Measurements from ENCODE around the gene IL1A.

IL1A gene

DNA sequence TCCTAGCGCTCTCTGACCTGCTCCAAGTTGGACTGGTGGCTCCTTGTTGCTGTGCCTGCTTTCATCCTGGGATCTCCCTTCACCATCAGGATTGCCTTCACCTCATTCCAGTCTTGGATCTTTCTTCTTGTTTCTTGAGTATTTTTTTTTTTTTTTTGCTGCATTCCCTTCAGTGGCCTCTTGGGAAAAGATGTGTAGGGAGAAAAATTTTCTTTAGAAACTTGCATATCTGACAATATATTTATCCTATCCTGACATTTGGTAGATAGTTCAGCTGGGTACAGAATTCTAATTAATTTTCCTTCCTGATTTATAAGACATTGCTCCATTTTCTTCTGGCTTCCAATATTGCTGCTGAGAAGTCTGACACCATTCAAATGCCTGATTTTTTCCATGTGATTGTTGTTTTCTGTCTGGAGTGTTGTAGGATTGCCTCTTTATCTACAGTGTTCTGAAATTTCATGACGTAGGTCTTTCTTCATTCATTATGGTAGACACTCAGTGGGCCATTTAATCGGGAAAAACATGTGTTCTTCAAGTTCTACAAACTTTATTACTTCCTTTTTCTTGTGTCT lies 23.0 kb upstream of the IL1A start:
- Mint-ChIP-seq H3K27ac (no peak overlapping the region), H3K4me1 (peaks cover 40% of the 10 kb centered on the region), H3K36me3 (ENCODE audit: low read depth) (peaks cover 4% of the 10 kb centered on the region), H3K4me3 (no peak overlapping the region), H3K9me3 (peaks cover 17% of the 10 kb centered on the region), H3K27me3 (no peaks in the 10 kb centered on the region)
- DNase-seq (no peak), ATAC-seq (no peak)

GRCh38 chr2:112805542-112805941 lies 21.2 kb upstream of the IL1A start:
- Mint-ChIP-seq H3K27me3 (no peaks in the 10 kb centered on the region), H3K36me3 (ENCODE audit: low read depth) (peaks cover 4% of the 10 kb centered on the region), H3K27ac (no peak overlapping the region), H3K4me3 (no peak overlapping the region), H3K9me3 (peaks cover 17% of the 10 kb centered on the region), H3K4me1 (peaks cover 29% of the 10 kb centered on the region)
- DNase-seq: no peak
- ATAC-seq: no peak

- Mint-ChIP-seq H3K9me3 (peaks cover 13% of the 10 kb centered on the region), H3K27ac (peak overlapping the region; percentile 62), H3K27me3 (no peaks in the 10 kb centered on the region), H3K4me1 (peaks cover 40% of the 10 kb centered on the region), H3K4me3 (no peak overlapping the region), H3K36me3 (ENCODE audit: low read depth) (peaks cover 4% of the 10 kb centered on the region)
- no peak for DNase-seq
- ATAC-seq: peak; percentile 89
These were observed 19.6 kb upstream of the IL1A start for GRCh38 chr2:112803691-112804521.

- Mint-ChIP-seq H3K4me1 (peaks cover 34% of the 10 kb centered on the region), H3K27me3 (no peaks in the 10 kb centered on the region), H3K36me3 (ENCODE audit: low read depth) (no peaks in the 10 kb centered on the region), H3K9me3 (no peaks in the 10 kb centered on the region), H3K27ac (peak overlapping the region; percentile 44), H3K4me3 (no peak overlapping the region)
- ATAC-seq: no peak
- DNase-seq: no peak
These were observed 16.7 kb upstream of the IL1A start for GRCh38 chr2:112800881-112801583.

- ATAC-seq (peak; percentile 34), DNase-seq (no peak)
- H3K27ac Mint-ChIP-seq: peak overlapping the region; percentile 55
These were observed 15.0 kb upstream of the IL1A start for GRCh38 chr2:112798979-112799975.

GRCh38 chr2:112796486-112796885 lies 12.2 kb upstream of the IL1A start:
- H3K9me3 Mint-ChIP-seq: no peaks in the 10 kb centered on the region
- no peak for ATAC-seq
- H3K36me3 Mint-ChIP-seq (ENCODE audit: low read depth): no peaks in the 10 kb centered on the region
- no peak overlapping the region for H3K27ac Mint-ChIP-seq
- DNase-seq: no peak
- H3K4me3 Mint-ChIP-seq: no peak overlapping the region
- no peaks in the 10 kb centered on the region for H3K27me3 Mint-ChIP-seq
- peaks cover 33% of the 10 kb centered on the region for H3K4me1 Mint-ChIP-seq

More at GRCh38 chr2:112798979-112799975, 15.0 kb upstream of the IL1A start:
- Mint-ChIP-seq H3K9me3 (no peaks in the 10 kb centered on the region), H3K27me3 (no peaks in the 10 kb centered on the region), H3K4me3 (no peak overlapping the region), H3K4me1 (peaks cover 33% of the 10 kb centered on the region), H3K36me3 (ENCODE audit: low read depth) (no peaks in the 10 kb centered on the region)

DNA sequence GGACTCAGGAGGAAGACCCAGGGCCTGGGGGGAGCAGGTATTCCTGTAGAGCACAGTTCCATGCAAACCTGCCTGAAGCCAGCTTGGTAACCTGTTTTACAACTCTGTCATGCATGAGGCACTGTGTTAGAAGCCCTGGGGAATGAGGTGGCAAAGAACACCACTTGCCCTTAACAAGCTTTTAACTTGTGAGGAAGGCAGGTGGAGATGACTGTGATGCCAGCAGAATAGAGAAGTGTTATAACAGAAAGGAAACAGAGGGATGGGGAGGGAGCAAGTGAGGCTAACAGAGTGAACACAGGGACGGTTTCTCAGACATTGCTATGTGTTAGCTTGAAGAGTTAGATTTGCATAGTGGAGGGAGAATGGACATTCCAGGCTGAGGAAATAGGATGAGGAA lies 11.5 kb upstream of the IL1A start:
- Mint-ChIP-seq H3K4me1 (peaks cover 33% of the 10 kb centered on the region), H3K27me3 (no peaks in the 10 kb centered on the region), H3K36me3 (ENCODE audit: low read depth) (no peaks in the 10 kb centered on the region), H3K27ac (no peak overlapping the region), H3K4me3 (no peak overlapping the region), H3K9me3 (no peaks in the 10 kb centered on the region)
- DNase-seq (no peak), ATAC-seq (no peak)

DNA sequence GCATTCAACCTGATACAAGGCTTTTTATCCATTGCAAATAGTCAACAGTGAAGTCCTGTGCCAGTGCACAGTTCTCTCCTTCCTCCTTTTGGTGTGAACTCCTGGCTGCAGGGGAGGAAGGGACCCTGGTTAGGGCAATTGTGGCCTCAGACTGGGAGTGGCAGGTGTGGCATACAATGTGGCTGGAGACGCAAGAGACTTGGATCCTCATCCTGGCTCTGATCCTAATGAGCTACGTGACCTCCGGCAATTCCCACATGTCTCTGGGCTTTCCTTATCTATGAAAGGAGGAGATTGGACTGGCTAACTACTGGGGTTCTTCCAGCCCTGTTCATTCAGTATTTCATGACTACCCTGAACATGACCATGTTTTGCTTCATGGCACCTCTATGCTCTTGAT lies 10.5 kb upstream of the IL1A start:
- Mint-ChIP-seq H3K27me3 (no peaks in the 10 kb centered on the region), H3K36me3 (ENCODE audit: low read depth) (no peaks in the 10 kb centered on the region), H3K27ac (no peak overlapping the region), H3K9me3 (no peaks in the 10 kb centered on the region), H3K4me1 (peaks cover 30% of the 10 kb centered on the region), H3K4me3 (no peak overlapping the region)
- DNase-seq (no peak), ATAC-seq (no peak)

DNA sequence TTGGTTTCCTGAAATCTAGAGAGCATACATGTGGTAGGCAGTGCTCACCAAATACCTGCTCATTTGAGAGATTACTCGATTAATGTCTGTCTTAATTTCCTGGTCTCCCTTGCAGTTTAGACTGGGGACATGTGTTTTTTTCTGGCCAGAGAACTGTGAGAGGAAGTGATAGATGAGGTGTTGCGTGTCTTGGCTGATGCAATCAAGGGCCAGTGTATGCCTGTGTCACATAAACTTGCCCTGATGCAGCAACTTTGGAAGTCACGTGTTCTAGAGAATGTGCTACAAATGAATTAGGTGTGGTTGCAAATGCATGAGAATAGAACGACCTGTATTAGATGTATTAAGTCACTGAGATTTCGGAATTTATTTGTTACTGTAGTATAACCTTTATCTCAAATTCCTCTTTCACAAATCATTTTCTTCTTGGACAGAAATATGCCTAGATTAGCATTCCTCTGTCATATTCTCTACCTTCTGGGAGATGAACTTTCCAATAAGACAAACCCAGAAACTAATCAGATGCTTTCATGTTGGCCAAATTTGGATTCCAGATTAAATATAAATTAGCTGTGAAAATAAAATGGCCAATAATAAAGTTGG lies 9.9 kb upstream of the IL1A start:
- no peaks in the 10 kb centered on the region for H3K27me3 Mint-ChIP-seq
- peak; percentile 51 for ATAC-seq
- H3K4me3 Mint-ChIP-seq: no peak overlapping the region
- no peaks in the 10 kb centered on the region for H3K36me3 Mint-ChIP-seq (ENCODE audit: low read depth)
- peak overlapping the region; percentile 37 for H3K27ac Mint-ChIP-seq
- DNase-seq: no peak
- H3K4me1 Mint-ChIP-seq: peaks cover 23% of the 10 kb centered on the region
- no peaks in the 10 kb centered on the region for H3K9me3 Mint-ChIP-seq

DNA sequence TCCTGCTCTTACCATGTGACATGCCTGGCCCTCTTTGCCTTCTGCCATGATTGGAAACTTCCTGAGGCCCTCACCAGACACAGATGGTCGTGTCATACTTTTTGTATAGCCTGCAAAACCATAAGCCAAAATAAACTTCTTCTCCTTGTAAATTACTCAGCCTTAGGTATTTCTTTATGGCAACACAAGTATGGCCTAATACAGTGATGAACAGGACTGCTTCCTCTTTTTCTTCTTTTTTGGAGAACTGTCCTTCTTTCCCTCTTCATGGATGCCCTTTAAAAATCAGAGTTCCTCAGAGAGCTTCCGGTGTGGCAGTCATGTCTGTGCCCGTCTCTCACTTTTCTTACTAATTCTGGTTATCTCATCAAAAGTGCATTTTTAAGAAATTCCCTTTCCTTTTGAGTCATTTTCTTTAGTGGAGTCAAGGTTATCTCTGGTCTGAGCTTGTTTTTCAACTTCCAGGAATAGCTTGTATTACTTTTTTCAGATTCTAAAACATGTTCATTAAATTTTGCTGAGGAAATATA lies 9.2 kb upstream of the IL1A start:
- ATAC-seq (peak; percentile 41), DNase-seq (no peak)
- H3K36me3 Mint-ChIP-seq (ENCODE audit: low read depth): no peaks in the 10 kb centered on the region
- peak overlapping the region; percentile 67 for H3K27ac Mint-ChIP-seq
- H3K9me3 Mint-ChIP-seq: no peaks in the 10 kb centered on the region
- no peak overlapping the region for H3K4me3 Mint-ChIP-seq
- H3K27me3 Mint-ChIP-seq: no peaks in the 10 kb centered on the region
- H3K4me1 Mint-ChIP-seq: peaks cover 19% of the 10 kb centered on the region

DNA sequence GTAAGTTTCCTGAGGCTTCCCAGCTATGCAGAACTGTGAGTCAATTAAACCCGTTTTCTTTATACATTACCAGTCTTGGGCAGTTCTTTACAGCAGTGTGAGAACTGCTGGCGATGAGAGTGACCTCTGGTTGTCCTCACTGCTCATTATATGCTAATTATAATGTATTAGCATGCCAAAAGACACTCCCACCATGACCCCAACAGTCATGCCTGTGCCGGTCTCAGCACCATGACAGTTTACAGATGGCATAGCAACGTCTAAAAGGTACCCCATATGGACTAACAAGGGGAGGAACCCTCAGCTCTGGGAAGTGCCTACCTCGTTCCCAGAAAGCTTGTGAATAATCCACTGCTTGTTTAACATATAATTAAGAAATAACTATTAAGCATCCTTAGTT lies 8.1 kb upstream of the IL1A start:
- no peaks in the 10 kb centered on the region for H3K9me3 Mint-ChIP-seq
- ATAC-seq (no peak), DNase-seq (no peak)
- H3K27me3 Mint-ChIP-seq: no peaks in the 10 kb centered on the region
- H3K4me1 Mint-ChIP-seq: peaks cover 19% of the 10 kb centered on the region
- no peaks in the 10 kb centered on the region for H3K36me3 Mint-ChIP-seq (ENCODE audit: low read depth)
- no peak overlapping the region for H3K27ac Mint-ChIP-seq
- H3K4me3 Mint-ChIP-seq: no peak overlapping the region

- no peaks in the 10 kb centered on the region for H3K9me3 Mint-ChIP-seq
These were observed 7.5 kb upstream of the IL1A start for GRCh38 chr2:112791693-112792230.

DNA sequence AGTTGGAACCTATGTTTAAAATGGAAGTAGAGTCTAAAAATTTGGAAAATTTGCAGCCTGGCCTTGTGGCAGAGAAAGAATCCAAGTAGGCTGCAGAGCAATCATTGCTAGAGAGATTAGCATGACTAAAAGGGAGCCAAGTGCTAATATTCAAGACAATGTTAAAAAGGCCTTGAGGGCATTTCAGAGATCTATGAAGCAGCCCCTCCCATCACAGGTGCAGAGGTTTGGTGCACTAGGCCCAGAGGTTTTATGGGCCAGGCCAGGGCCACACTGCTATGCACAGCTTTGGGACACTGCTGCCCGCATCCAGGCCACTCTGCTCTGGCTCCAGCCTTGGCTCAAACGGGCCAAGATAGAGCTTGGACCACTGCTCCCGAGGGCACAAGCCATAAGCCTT lies 6.7 kb upstream of the IL1A start:
- Mint-ChIP-seq H3K27ac (no peak overlapping the region), H3K4me1 (peaks cover 19% of the 10 kb centered on the region), H3K9me3 (no peaks in the 10 kb centered on the region), H3K36me3 (ENCODE audit: low read depth) (no peaks in the 10 kb centered on the region), H3K27me3 (peaks cover 3% of the 10 kb centered on the region), H3K4me3 (no peak overlapping the region)
- DNase-seq (no peak), ATAC-seq (no peak)

More at GRCh38 chr2:112791693-112792230, 7.5 kb upstream of the IL1A start:
- Mint-ChIP-seq H3K36me3 (ENCODE audit: low read depth) (no peaks in the 10 kb centered on the region), H3K27ac (no peak overlapping the region), H3K4me3 (no peak overlapping the region), H3K27me3 (peaks cover 3% of the 10 kb centered on the region), H3K4me1 (peaks cover 19% of the 10 kb centered on the region)
- DNase-seq (no peak), ATAC-seq (no peak)

Measured in activated naive CD8-positive, alpha-beta T cell treated with anti-CD3 and anti-CD28 coated beads, Interleukin-2, amount 50 U/mL, for 24 hours (primary cell).